Neutrophil (primary cell): ENCODE measurements around the gene BNC2.

Source experiments
- H3K27ac ChIP-seq: fragments of 200-600 bp; sonication (generic); 2 replicates; pipeline ENCODE4 v1.5.1; 2016; ENCODE audit warnings: mild to moderate bottlenecking, moderate library complexity
- H3K27me3 ChIP-seq: fragments of 200-600 bp; sonication (generic); 2 replicates; pipeline ENCODE4 v1.6.0; 2016; ENCODE audit warnings: mild to moderate bottlenecking
- H3K36me3 ChIP-seq: fragments of 200-600 bp; sonication (generic); 2 replicates; pipeline ENCODE4 v1.5.1; 2017
- H3K4me1 ChIP-seq, 2 experiments: fragments of 200-600 bp in 1 of 2; sonication (generic) in 1 of 2; 1 replicate in 1 of 2; 2 replicates in 1 of 2; pipeline versions ENCODE4 v1.5.1 to v1.6.1; 2013 to 2016; ENCODE audit warnings: low read depth in 1 of 2, low read length in 1 of 2, mild to moderate bottlenecking in 1 of 2, moderate library complexity in 1 of 2; ENCODE audit not compliant: control insufficient read depth in 1 of 2, insufficient read depth in 1 of 2
- H3K4me3 ChIP-seq, 2 experiments: fragments of 200-600 bp in 1 of 2; sonication (generic) in 1 of 2; 1 replicate in 1 of 2; 2 replicates in 1 of 2; pipeline ENCODE4 v1.5.1; 2013 to 2016; ENCODE audit warnings: low read depth in 1 of 2, low read length in 1 of 2, mild to moderate bottlenecking in 1 of 2, moderate library complexity in 1 of 2
- H3K9me3 ChIP-seq: fragments of 200-600 bp; sonication (generic); 2 replicates; pipeline ENCODE4 v1.5.1; 2016
- CTCF ChIP-seq: fragments of 200-600 bp; sonication (generic); IDR thresholded peaks from 2 replicates; pipeline ENCODE4 v1.5.1; 2016; ENCODE audit warnings: antibody characterized with exemption

Gene BNC2

GRCh38 chr9:16782490-16782889 lies 88.0 kb downstream of the BNC2 start:
- no peaks in the 10 kb centered on the region for H3K36me3 ChIP-seq

GRCh38 chr9:16775330-16775729 lies 95.1 kb downstream of the BNC2 start:
- Histone ChIP-seq H3K9me3 (no peaks in the 10 kb centered on the region), H3K4me1 (no peaks in the 10 kb centered on the region), H3K27me3 (no peaks in the 10 kb centered on the region), H3K4me3 (no peak overlapping the region), H3K27ac (no peak overlapping the region), H3K36me3 (no peaks in the 10 kb centered on the region)
- TF ChIP-seq CTCF, result no peak

More at GRCh38 chr9:16782490-16782889, 88.0 kb downstream of the BNC2 start:
- H3K27me3 ChIP-seq, result no peaks in the 10 kb centered on the region
- no peak for TF ChIP-seq CTCF
- no peak overlapping the region for H3K27ac ChIP-seq
- H3K4me1 ChIP-seq, result no peaks in the 10 kb centered on the region
- H3K4me3 ChIP-seq, result no peak overlapping the region
- no peaks in the 10 kb centered on the region for H3K9me3 ChIP-seq

GRCh38 chr9:16773617-16774016 lies 96.9 kb downstream of the BNC2 start:
- Histone ChIP-seq H3K4me3 (no peak overlapping the region), H3K27ac (no peak overlapping the region), H3K9me3 (no peaks in the 10 kb centered on the region), H3K36me3 (no peaks in the 10 kb centered on the region), H3K27me3 (no peaks in the 10 kb centered on the region), H3K4me1 (no peaks in the 10 kb centered on the region)
- TF ChIP-seq CTCF, result no peak

GRCh38 chr9:16773116-16773515 lies 97.4 kb downstream of the BNC2 start:
- Histone ChIP-seq H3K27me3 (no peaks in the 10 kb centered on the region), H3K36me3 (no peaks in the 10 kb centered on the region), H3K4me1 (no peaks in the 10 kb centered on the region), H3K27ac (no peak overlapping the region), H3K9me3 (no peaks in the 10 kb centered on the region), H3K4me3 (no peak overlapping the region)
- no peak for TF ChIP-seq CTCF

- no peaks in the 10 kb centered on the region for H3K36me3 ChIP-seq
- no peaks in the 10 kb centered on the region for H3K27me3 ChIP-seq
- H3K4me3 ChIP-seq, result no peak overlapping the region
- H3K4me1 ChIP-seq, result no peaks in the 10 kb centered on the region
- TF ChIP-seq CTCF, result no peak
- H3K27ac ChIP-seq, result no peak overlapping the region
- no peaks in the 10 kb centered on the region for H3K9me3 ChIP-seq
Measured at GRCh38 chr9:16771356-16771755, 99.1 kb downstream of the BNC2 start.

GRCh38 chr9:16769291-16769690 lies 101.2 kb downstream of the BNC2 start:
- H3K4me3 ChIP-seq, result no peak overlapping the region
- H3K9me3 ChIP-seq, result no peaks in the 10 kb centered on the region
- no peaks in the 10 kb centered on the region for H3K27me3 ChIP-seq
- no peaks in the 10 kb centered on the region for H3K4me1 ChIP-seq
- no peak for TF ChIP-seq CTCF
- H3K36me3 ChIP-seq, result no peaks in the 10 kb centered on the region
- no peak overlapping the region for H3K27ac ChIP-seq
